MM.1S (cell line): ENCODE results near the gene AQP12A.
"Not testable (repeated sequence)": the region's sequence is repeated elsewhere in the genome, so short reads cannot be mapped to it uniquely, and the experiment has no call there.

Experiments used
- DNase-seq: peaks from one replicate; pipeline ENCODE4 v3.0.0-alpha.2; 2015
- H2AFZ ChIP-seq: fragments of 300-600 bp; sonication (generic); 2 replicates; pipeline ENCODE4 v1.6.0; 2016; ENCODE audit warnings: antibody characterized with exemption, low read length
- H3F3A ChIP-seq: fragments of 300-600 bp; sonication (generic); 2 replicates; pipeline ENCODE4 v1.6.1; 2016; ENCODE audit warnings: mild to moderate bottlenecking, antibody characterized with exemption, low read length, moderate library complexity, mixed read lengths; ENCODE audit not compliant: insufficient read depth
- H3K27ac ChIP-seq: fragments of 300-600 bp; sonication (generic); 2 replicates; pipeline ENCODE4 v1.5.1; 2016; ENCODE audit warnings: mild to moderate bottlenecking, low read length
- H3K27me3 ChIP-seq: fragments of 300-600 bp; sonication (generic); replicated peaks from 2 replicates; pipeline ENCODE4 v1.6.0; 2016; ENCODE audit warnings: low read length; ENCODE audit not compliant: insufficient read depth
- H3K36me3 ChIP-seq: fragments of 300-600 bp; sonication (generic); replicated peaks from 2 replicates; pipeline ENCODE4 v1.6.1; 2016; ENCODE audit warnings: mild to moderate bottlenecking, low read length, mixed read lengths; ENCODE audit not compliant: insufficient read depth
- H3K4me1 ChIP-seq: fragments of 300-600 bp; sonication (generic); 2 replicates; pipeline ENCODE4 v1.6.1; 2016; ENCODE audit warnings: low read length, mixed read lengths
- H3K4me2 ChIP-seq: fragments of 300-600 bp; sonication (generic); 2 replicates; pipeline ENCODE4 v1.6.0; 2016; ENCODE audit warnings: low read depth, low read length
- H3K4me3 ChIP-seq: fragments of 300-600 bp; sonication (generic); 2 replicates; pipeline ENCODE4 v1.5.1; 2016; ENCODE audit warnings: low read length, mixed read lengths
- H3K79me2 ChIP-seq: fragments of 300-600 bp; sonication (generic); 2 replicates; pipeline ENCODE4 v1.6.1; 2016; ENCODE audit warnings: mixed run types, low read length, mixed read lengths
- H3K9ac ChIP-seq: fragments of 300-600 bp; sonication (generic); 2 replicates; pipeline ENCODE4 v1.6.1; 2016; ENCODE audit warnings: low read length, mixed read lengths
- H3K9me2 ChIP-seq: fragments of 300-600 bp; sonication (generic); replicated peaks from 2 replicates; pipeline ENCODE4 v1.6.1; 2016; ENCODE audit warnings: mild to moderate bottlenecking, low read length, mixed read lengths; ENCODE audit not compliant: insufficient read depth
- H3K9me3 ChIP-seq: fragments of 300-600 bp; sonication (generic); replicated peaks from 2 replicates; pipeline ENCODE4 v1.6.1; 2016; ENCODE audit warnings: mild to moderate bottlenecking, low read length, mixed read lengths; ENCODE audit not compliant: insufficient read depth
- H4K20me1 ChIP-seq: fragments of 300-600 bp; sonication (generic); 2 replicates; pipeline ENCODE4 v1.6.1; 2016; ENCODE audit warnings: mild to moderate bottlenecking, low read length, moderate library complexity, mixed read lengths; ENCODE audit not compliant: insufficient read depth
- EZH2 ChIP-seq: fragments of 300-600 bp; sonication (generic); optimal IDR thresholded peaks from 2 replicates; pipeline ENCODE3; 2017; ENCODE audit warnings: low read depth, mild to moderate bottlenecking, antibody characterized with exemption, low read length, mixed read lengths
- EZH2phosphoT487 ChIP-seq: fragments of 300-600 bp; sonication (generic); IDR thresholded peaks from 2 replicates; pipeline ENCODE4 v1.6.1; 2018; ENCODE audit warnings: antibody characterized with exemption, low read length
- TF ChIP-seq, protein P1 (sequence below): fragments of 300-600 bp; sonication (generic); IDR thresholded peaks from 2 replicates; pipeline ENCODE4 v1.5.1; 2016; ENCODE audit warnings: antibody characterized with exemption, low read length, mixed read lengths

The AQP12A gene

DNA sequence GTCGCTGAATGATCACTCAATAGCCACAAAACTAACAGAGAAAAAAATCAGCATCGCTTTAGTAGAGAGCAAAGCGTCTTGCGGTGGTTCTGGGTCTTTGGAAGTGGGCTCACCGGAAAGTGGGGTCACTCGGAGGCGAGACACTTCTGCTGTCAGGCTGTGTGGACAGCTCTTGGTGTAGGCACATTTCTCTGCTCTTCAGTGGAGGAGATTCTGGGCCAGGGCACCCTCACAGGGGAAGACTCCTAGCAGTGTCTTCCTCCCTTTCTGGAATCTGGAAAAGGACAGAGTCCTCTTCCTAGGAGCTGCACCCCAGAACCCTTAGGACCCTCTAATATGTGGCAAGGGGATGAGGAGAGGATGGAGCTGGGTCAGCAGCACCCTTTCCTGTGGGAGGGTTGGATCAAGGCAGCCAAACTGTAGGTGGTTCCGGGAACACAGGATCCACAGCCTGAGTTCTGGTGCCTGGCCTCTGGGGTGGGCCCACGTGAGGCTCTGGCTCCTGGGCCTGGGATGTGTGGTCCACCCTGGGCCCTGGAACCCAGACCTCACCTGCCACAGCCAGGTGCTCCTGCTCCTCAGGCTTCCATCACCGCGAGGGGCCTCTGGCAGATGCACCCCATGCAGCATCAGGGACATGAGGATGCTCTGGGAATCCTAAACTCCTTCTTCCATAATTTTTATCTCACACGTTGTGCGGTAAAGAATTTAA is 41.3 kb upstream of the AQP12A start:
- no peak for TF ChIP-seq EZH2
- TF ChIP-seq, protein P1, sequence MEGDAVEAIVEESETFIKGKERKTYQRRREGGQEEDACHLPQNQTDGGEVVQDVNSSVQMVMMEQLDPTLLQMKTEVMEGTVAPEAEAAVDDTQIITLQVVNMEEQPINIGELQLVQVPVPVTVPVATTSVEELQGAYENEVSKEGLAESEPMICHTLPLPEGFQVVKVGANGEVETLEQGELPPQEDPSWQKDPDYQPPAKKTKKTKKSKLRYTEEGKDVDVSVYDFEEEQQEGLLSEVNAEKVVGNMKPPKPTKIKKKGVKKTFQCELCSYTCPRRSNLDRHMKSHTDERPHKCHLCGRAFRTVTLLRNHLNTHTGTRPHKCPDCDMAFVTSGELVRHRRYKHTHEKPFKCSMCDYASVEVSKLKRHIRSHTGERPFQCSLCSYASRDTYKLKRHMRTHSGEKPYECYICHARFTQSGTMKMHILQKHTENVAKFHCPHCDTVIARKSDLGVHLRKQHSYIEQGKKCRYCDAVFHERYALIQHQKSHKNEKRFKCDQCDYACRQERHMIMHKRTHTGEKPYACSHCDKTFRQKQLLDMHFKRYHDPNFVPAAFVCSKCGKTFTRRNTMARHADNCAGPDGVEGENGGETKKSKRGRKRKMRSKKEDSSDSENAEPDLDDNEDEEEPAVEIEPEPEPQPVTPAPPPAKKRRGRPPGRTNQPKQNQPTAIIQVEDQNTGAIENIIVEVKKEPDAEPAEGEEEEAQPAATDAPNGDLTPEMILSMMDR = no peak
- no peak for TF ChIP-seq EZH2phosphoT487
- no peak for DNase-seq
- Histone ChIP-seq H3K4me2 (no peak overlapping the region), H3K9me3 (no peaks in the 10 kb centered on the region), H4K20me1 (no peaks in the 10 kb centered on the region), H3K36me3 (no peaks in the 10 kb centered on the region), H3K9ac (no peak overlapping the region), H3K27me3 (peaks cover 73% of the 10 kb centered on the region), H3K9me2 (no peaks in the 10 kb centered on the region), H3K27ac (no peak overlapping the region), H3K79me2 (no peaks in the 10 kb centered on the region), H2AFZ (no peak overlapping the region), H3F3A (no peaks in the 10 kb centered on the region), H3K4me3 (no peak overlapping the region), H3K4me1 (no peaks in the 10 kb centered on the region)

DNA sequence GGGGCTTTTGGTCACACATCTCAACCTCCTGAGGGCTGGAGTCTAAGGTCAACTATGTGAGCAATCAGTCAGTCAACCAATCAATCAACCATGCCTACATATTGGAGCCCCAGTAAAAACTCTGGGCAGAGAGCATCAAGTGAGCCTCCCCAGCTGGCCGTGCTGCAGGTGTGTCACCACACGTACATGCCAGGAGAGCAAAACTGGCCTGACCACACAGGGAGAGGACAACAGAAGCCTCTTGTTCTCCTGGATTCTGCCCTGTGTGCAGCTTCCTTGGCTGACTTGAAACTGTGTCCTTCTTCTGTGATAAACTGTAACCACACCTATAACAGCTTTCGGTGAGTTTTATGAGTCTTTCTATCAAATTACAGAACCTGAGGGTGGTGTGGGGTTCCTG is 40.5 kb upstream of the AQP12A start:
- Histone ChIP-seq H3K4me3 (no peak overlapping the region), H3K9me2 (no peaks in the 10 kb centered on the region), H3F3A (no peaks in the 10 kb centered on the region), H3K27me3 (peaks cover 80% of the 10 kb centered on the region), H4K20me1 (no peaks in the 10 kb centered on the region), H3K27ac (no peak overlapping the region), H2AFZ (no peak overlapping the region), H3K36me3 (no peaks in the 10 kb centered on the region), H3K79me2 (no peaks in the 10 kb centered on the region), H3K9me3 (no peaks in the 10 kb centered on the region), H3K9ac (no peak overlapping the region), H3K4me1 (no peaks in the 10 kb centered on the region), H3K4me2 (no peak overlapping the region)
- TF ChIP-seq, protein P1 = no peak
- TF ChIP-seq EZH2phosphoT487 (no peak), EZH2 (no peak)
- DNase-seq = no peak

DNA sequence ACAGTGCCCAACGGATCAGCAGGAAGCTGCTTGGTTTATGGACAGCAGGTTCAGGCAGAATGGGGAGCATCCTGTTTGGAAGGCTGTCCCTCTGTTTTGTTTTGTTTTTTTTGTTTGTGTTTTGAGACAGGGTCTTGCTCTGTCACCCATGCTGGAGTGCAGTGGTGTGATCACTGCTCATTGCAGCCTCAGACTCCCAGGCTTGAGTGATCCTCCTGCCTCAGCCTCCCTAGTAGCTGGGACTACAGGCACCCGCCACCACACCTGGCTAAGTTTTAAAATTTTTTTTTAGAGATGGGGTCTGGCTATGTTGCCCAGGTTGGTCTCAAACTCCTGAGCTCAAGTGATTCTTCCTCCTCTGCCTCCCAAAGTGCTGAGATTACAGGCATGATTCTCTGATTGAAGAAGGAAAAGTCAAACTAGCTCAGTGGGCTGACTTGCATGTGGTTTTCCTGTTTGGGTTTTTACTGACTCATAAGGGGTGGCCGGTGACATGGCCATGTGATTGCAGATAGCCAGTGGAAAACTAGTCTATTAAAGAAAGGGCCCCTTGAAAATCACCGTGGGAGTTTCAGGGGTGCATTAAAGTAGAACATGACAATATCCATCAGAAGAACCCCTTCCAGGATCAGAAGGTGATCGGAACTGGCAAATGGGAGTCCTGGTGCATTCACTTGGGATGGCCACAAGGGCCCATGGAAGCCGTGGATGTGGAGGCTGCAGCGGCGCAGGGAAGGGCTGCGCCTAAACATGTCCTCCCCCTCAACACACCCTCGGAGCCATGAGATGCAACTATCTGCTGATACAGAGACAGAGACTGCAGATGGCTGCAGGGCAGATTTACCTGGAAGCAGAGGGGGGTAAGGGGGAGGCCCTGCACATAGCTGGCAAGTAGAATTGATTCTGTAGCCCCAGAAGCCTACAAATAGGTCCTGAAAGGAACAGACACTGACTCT is 35.5 kb upstream of the AQP12A start:
- H3K9me2 ChIP-seq = no peaks in the 10 kb centered on the region
- no peak for DNase-seq
- H3F3A ChIP-seq = no peaks in the 10 kb centered on the region
- H3K36me3 ChIP-seq = no peaks in the 10 kb centered on the region
- H3K4me3 ChIP-seq = no peak overlapping the region
- TF ChIP-seq, protein P1 = no peak
- no peak for TF ChIP-seq EZH2phosphoT487
- no peak for TF ChIP-seq EZH2
- H3K9me3 ChIP-seq = no peaks in the 10 kb centered on the region
- no peak overlapping the region for H3K4me2 ChIP-seq
- no peak overlapping the region for H3K27ac ChIP-seq
- no peaks in the 10 kb centered on the region for H3K79me2 ChIP-seq
- no peaks in the 10 kb centered on the region for H3K4me1 ChIP-seq
- H3K9ac ChIP-seq = no peak overlapping the region
- peaks cover 72% of the 10 kb centered on the region for H3K27me3 ChIP-seq
- no peak overlapping the region for H2AFZ ChIP-seq
- no peaks in the 10 kb centered on the region for H4K20me1 ChIP-seq

DNA sequence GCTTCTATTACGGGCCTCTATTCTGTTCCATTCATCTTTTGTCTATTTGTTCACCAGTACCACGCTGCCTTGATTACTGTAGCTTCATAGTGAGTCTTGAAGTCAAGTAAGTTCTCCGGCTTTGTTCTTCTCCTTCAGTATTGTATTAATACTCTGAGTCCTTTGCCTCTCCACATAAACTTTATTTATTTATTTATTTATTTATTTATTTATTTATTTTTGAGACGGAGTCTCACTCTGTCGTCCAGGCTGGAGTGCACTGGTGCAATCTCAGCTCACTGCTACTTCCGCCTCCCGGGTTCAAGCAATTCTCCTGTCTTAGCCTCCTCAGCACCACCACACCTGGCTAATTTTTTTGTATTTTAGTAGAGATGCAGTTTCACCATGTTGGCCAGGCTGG is 31.8 kb upstream of the AQP12A start:
- H3K4me3 ChIP-seq, H3K9ac ChIP-seq, H3K79me2 ChIP-seq, H3K9me2 ChIP-seq, H3K36me3 ChIP-seq, H2AFZ ChIP-seq, H4K20me1 ChIP-seq, H3K4me1 ChIP-seq, H3K9me3 ChIP-seq, H3F3A ChIP-seq, DNase-seq, H3K4me2 ChIP-seq, H3K27ac ChIP-seq: not testable (repeated sequence)
- peaks cover 72% of the 10 kb centered on the region for H3K27me3 ChIP-seq
